Smooth muscle cell of the brain vasculature (primary cell): ENCODE measurements around the gene NTM.

Experiments
- DNase-seq: peaks from one replicate; pipeline ENCODE4 v3.0.0-alpha.2; 2012; ENCODE audit warnings: low read depth, low spot score

The NTM gene

GRCh38 chr11:131601586-131601985 is 231.2 kb downstream of the NTM start:
- no peak for DNase-seq

DNA sequence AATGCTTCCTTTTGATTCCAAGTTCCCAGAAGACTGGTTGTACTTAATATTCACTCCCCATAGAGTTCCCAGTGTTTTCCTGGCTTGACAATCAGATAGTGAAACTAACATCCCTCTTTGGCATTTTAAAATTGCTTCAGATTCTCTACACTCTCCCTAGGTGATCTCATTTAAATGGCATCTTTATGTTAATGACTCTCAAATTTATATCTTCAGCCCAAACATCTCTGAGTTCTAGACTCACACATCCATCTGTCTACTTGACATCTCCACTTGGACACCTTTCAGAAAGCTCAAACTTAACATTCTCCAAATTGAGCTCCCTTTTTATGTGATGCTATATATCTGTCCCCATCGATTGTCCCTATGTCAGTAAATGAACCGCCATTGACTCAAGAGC is 232.0 kb downstream of the NTM start:
- no peak for DNase-seq

DNA sequence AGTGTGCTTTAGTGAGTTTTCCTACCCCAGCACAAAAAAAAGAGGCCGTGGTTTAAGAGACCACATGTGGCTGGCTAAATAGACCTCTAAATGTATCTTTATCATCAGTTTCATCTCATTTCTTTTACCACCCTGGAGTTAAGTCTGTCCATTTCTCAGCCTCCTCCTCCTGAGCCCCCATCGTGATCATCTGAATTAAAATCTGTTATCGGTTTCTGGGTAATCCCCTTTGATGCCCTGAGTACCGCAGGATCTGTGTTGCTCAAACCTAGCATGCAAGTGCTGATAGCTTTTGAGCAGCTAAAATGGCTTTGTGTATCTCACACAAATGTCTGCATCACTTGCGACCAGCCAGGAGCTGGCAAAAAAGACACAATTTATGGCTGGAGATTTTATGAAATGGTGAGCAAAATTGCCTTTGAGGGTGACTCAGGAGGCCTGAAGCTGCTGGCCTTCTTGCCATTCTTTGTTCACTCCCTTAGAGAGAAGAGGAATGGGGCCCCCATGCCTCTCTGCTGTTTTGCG is 236.5 kb downstream of the NTM start:
- DNase-seq, result no peak

- DNase-seq, result peak; percentile 36
These were observed 238.9 kb downstream of the NTM start for GRCh38 chr11:131609337-131609736.

DNA sequence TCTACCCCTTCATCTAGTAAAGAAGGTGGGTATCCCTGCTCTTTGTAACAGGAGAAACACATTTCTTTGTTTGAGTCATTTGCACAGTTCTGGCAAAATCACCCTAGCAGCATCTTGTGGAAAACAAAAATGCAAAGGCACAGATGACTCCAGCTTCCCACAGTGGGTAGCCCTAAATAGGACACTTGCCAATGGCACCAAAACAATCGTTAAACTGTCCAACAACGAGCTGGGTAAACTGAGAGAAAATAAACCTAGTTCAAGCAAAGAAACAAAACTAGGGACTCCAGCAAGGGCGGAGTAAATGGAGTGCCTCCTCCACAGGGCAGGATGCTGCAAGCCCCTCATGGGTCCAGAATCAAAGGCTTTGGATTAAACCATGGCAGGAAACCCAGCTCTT is 239.5 kb downstream of the NTM start:
- DNase-seq, result no peak

GRCh38 chr11:131611322-131611721 is 240.9 kb downstream of the NTM start:
- DNase-seq, result no peak

GRCh38 chr11:131612533-131612932 is 242.1 kb downstream of the NTM start:
- no peak for DNase-seq

- DNase-seq, result no peak
These were observed 244.2 kb downstream of the NTM start for GRCh38 chr11:131614631-131615030.

DNA sequence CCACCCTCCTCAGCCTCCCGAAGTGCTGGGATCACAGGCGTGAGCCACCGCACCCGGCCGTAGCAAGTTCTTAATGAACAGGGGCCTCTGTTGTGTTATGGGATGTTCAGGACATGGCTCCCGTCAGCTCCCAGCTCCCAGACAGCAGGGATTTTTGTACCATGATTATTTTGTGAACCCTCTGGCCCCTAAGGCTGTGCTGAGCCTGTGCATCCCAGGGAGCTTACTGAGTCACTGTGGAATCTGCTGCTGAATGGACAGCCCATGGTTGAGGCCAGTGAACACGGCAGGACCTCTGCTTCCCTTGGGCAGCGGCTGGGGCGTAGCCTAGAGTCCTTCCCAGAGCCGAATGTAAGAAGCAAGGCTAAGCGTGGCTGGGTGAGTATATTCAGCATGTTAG is 245.2 kb downstream of the NTM start:
- DNase-seq, result no peak

DNA sequence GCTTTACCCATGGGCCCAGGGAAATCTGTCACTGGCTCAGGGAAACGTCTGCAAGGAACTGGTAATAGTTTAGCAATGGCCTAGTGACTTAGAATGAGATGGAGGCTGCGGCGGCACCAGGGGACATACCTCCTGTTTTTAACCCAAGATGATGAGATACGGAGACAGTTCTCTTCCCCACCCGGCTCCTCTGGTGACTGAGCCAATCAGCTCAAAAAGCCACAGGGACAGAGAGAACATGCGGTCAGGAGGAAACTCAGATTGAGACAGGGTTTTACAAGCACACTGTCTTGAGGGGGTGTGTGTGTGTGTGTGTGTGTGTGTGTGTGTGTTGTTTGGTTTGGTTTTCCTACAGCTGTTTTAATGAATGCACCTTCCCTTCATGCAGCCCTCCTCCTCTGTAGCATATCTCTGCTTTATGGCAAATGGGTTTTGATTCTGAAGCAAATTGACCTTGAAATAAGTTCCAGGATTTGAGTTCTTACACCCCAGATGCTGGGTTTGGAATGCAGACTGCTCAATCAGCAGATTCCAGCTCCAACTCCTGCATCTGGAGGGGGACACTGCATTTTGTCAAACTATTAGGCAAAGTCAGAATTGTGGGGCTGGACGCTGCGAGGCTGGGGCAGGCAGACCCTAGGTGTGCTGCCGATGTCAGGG is 246.2 kb downstream of the NTM start:
- DNase-seq, result no peak

GRCh38 chr11:131618201-131618600 is 247.8 kb downstream of the NTM start:
- no peak for DNase-seq

GRCh38 chr11:131622193-131622592 is 251.8 kb downstream of the NTM start:
- no peak for DNase-seq

GRCh38 chr11:131624531-131624930 is 254.1 kb downstream of the NTM start:
- DNase-seq, result no peak

- DNase-seq, result no peak
These were observed 256.4 kb downstream of the NTM start for GRCh38 chr11:131626788-131627187.

GRCh38 chr11:131628739-131629138 is 258.3 kb downstream of the NTM start:
- no peak for DNase-seq

DNA sequence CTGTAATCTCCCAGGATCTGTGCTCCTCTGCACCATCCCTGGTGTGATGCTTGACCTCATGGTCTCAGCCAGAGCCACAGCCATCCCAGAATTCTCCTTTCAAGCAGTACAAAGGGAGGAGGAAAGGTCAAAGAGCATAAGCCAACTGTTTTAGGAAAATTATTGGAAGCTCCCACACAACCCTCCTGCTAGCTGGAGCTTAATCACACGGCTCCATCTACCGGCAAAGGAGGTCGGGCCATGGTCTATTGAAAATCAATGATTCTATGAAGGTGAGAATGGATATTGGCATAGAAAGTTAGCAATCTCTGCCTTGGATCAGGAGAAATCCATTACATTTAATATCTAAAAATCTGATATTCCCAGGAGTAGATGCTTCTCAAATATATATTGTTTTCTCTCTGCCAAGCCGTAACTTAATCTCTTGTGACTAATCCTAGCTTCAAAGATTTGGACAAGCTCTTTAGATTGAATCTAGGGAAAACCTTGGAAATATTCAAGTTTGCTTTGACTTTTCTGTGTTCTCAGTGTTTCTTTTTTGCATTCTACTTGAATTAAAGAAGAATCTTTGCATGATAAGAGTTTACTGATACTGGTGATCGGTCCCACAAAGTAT is 259.6 kb downstream of the NTM start:
- DNase-seq, result no peak

- no peak for DNase-seq
These were observed 262.6 kb downstream of the NTM start for GRCh38 chr11:131632971-131633370.

DNA sequence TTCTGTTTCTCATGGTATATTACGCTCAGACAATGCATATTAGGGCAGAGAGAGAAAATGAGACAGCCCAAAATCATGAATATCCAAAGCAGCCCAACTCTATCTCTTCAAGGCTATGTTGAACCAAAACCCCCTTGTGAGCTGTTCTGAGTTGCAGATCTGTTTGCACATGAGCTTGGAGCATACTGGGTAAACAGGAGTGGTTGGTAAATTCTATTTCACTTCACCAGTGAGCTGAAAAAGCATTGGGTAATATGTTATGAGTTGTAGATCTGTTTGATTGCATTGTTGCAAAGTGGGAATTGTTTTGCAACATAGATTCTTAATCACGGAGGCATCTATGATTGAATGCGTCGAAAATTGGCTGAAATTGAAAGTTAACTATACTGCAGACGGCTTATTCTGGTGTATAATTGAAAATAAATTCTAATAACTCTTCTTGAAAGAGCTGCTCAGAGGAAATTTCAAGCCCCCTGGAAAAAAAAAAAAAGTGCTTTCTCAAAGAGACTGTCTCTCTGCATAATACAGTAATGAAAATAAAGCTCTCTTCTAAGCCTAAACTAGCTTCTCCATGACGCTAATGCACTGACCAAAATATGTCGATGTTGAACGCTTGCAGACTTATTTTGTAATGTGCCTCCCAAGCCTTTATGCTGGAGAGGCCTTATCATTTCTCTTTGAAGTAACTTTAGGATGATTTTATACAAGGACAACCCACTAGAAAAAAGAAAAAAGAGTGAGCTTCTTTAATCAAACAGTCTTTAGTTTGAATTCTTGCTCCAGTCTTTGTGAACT is 263.7 kb downstream of the NTM start:
- DNase-seq, result no peak

GRCh38 chr11:131637469-131638175 is 267.2 kb downstream of the NTM start:
- DNase-seq, result no peak

DNA sequence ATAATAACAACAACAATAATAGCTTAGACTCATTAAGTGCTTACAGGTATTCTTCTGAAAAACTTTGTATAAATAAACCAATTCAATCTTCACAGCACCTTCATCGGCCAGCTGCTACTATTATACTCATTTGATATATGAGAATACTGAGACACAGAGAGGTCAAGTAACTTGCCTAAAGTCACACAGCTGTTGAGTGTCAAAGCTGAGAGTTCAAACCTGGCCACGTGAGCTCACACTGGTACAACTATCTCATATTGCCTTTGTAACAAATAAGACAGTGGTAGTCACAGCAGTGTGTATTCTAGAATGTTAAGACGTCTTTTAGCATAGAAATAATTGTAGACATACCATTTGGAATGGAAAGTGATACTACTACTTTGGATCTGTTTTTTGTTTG is 268.5 kb downstream of the NTM start:
- no peak for DNase-seq

DNA sequence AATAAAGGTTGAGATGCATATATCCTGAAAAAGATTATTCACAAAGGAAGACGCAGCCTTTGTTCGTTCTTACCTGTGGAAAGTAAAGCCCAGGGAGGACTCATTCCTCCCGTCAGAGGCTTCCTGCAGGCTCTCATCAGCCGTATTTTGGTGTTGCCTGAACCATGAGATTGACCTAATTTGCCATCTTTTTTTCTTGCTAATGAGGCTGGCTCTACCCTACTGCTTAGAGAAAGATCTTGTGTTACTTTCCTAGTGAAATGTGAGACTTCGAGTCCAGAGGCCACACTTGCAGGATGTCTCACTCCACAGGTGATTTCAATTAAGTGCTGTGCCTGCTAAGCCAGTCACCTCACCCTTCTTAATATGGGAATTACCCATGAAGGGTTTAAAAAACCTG is 269.9 kb downstream of the NTM start:
- no peak for DNase-seq
